Glutamatergic neuron (in vitro differentiated cells): ENCODE results near the gene SPEM3. TPM values are rescaled to one million over a fixed set of nuclear protein-coding genes. Genes with fewer than 3 reads are reported as not detected.

Experiments used
- DNase-seq: peaks from one replicate; pipeline ENCODE4 v3.0.0; 2022
- H3K27ac Mint-ChIP-seq: one replicate; pipeline ENCODE4 v1.8.0; 2020; ENCODE audit warnings: mild to moderate bottlenecking, mixed read lengths, inconsistent platforms; ENCODE audit not compliant: unreplicated experiment
- H3K27me3 Mint-ChIP-seq: one replicate; pipeline ENCODE4 v1.8.0; 2020; ENCODE audit warnings: mild to moderate bottlenecking, moderate library complexity, mixed read lengths, inconsistent platforms; ENCODE audit not compliant: unreplicated experiment
- H3K36me3 Mint-ChIP-seq: one replicate; pipeline ENCODE4 v1.8.0; 2020; ENCODE audit warnings: mild to moderate bottlenecking, mixed read lengths, inconsistent platforms; ENCODE audit not compliant: unreplicated experiment
- H3K4me1 Mint-ChIP-seq: one replicate; pipeline ENCODE4 v1.8.0; 2020; ENCODE audit warnings: mild to moderate bottlenecking, low read depth, mixed read lengths, inconsistent platforms; ENCODE audit not compliant: unreplicated experiment
- H3K4me3 Mint-ChIP-seq: one replicate; pipeline ENCODE4 v1.8.0; 2020; ENCODE audit warnings: mild to moderate bottlenecking, mixed read lengths, inconsistent platforms; ENCODE audit not compliant: unreplicated experiment
- H3K9me3 Mint-ChIP-seq: one replicate; pipeline ENCODE4 v1.8.0; 2020; ENCODE audit warnings: mild to moderate bottlenecking, moderate library complexity, mixed read lengths, inconsistent platforms; ENCODE audit not compliant: unreplicated experiment
- CTCF ChIP-seq: fragments of 200-600 bp; sonication (generic); IDR thresholded peaks from one replicate; pipeline ENCODE4 v1.5.0; 2021; ENCODE audit not compliant: partially characterized antibody, unreplicated experiment
- total RNA-seq: library from RNA; stranded (reverse); fragmentation: NEBNext Ultra II Directional; extraction: Animal tissue kit (Norgen Biotek cat#: 25700); gene quantifications from one replicate; pipeline ENCODE4 v1.2.1, GENCODE V29; 2021; ENCODE audit not compliant: unreplicated experiment

Gene SPEM3
- total RNA-seq, 1 donor from 2014 or later = not detected

- peaks cover 5% of the 10 kb centered on the region for H3K36me3 Mint-ChIP-seq
- peaks cover 11% of the 10 kb centered on the region for H3K9me3 Mint-ChIP-seq
- H3K4me1 Mint-ChIP-seq = peaks cover 19% of the 10 kb centered on the region
- peaks cover 16% of the 10 kb centered on the region for H3K27me3 Mint-ChIP-seq
- TF ChIP-seq CTCF = no peak
- H3K4me3 Mint-ChIP-seq = no peak overlapping the region
- DNase-seq = no peak
- peak overlapping the region; percentile 33 for H3K27ac Mint-ChIP-seq
These were observed 7.5 kb upstream of the SPEM3 start for GRCh38 chr17:7421186-7421585.

- H3K36me3 Mint-ChIP-seq = no peaks in the 10 kb centered on the region
- H3K27me3 Mint-ChIP-seq = peaks cover 15% of the 10 kb centered on the region
- no peak for DNase-seq
- no peak overlapping the region for H3K4me3 Mint-ChIP-seq
- H3K27ac Mint-ChIP-seq = no peak overlapping the region
- no peak for TF ChIP-seq CTCF
- peaks cover 6% of the 10 kb centered on the region for H3K9me3 Mint-ChIP-seq
- peaks cover 19% of the 10 kb centered on the region for H3K4me1 Mint-ChIP-seq
These were observed 5.0 kb upstream of the SPEM3 start for GRCh38 chr17:7423679-7424078.

DNA sequence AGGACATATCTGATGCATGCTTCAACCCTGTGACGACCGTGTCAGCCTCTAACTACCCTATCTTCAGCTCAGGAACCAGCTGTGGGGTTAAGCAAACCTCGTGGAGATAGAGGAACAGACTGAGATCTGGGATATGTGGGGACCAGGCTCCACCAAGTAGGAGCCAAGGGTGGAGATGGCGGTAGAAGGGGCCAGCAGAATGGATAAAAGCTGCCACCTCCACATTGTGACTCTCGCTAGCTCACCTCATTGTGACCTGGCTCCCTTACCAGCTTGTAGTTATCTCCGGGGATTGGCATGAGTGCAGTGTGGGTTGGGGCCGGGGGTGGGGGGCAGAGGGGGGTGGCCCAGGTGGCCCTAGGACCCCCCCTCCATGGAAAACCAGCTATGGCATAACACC, 3.3 kb upstream of the SPEM3 start, which contains the start of gene SPEM2:
Gene SPEM2 (plus strand): TSS at position 301 of the 400 bp plus-strand sequence. CDS start 73 bp downstream, at position 374.
- H3K36me3 Mint-ChIP-seq = no peaks in the 10 kb centered on the region
- H3K4me3 Mint-ChIP-seq = no peak within 1 kb of the TSS
- no peak within 1 kb of the TSS for H3K27ac Mint-ChIP-seq
- peaks cover 2% of the 10 kb centered on the region for H3K9me3 Mint-ChIP-seq
- H3K27me3 Mint-ChIP-seq = peaks cover 12% of the 10 kb centered on the region
- no peak for DNase-seq
- H3K4me1 Mint-ChIP-seq = peaks cover 6% of the 10 kb centered on the region
- no peak for TF ChIP-seq CTCF

GRCh38 chr17:7425756-7426155, 2.9 kb upstream of the SPEM3 start:
- no peak for TF ChIP-seq CTCF
- no peaks in the 10 kb centered on the region for H3K36me3 Mint-ChIP-seq
- peaks cover 5% of the 10 kb centered on the region for H3K4me1 Mint-ChIP-seq
- no peak overlapping the region for H3K27ac Mint-ChIP-seq
- no peak for DNase-seq
- H3K4me3 Mint-ChIP-seq = no peak overlapping the region
- H3K9me3 Mint-ChIP-seq = peaks cover 2% of the 10 kb centered on the region
- H3K27me3 Mint-ChIP-seq = peaks cover 13% of the 10 kb centered on the region

DNA sequence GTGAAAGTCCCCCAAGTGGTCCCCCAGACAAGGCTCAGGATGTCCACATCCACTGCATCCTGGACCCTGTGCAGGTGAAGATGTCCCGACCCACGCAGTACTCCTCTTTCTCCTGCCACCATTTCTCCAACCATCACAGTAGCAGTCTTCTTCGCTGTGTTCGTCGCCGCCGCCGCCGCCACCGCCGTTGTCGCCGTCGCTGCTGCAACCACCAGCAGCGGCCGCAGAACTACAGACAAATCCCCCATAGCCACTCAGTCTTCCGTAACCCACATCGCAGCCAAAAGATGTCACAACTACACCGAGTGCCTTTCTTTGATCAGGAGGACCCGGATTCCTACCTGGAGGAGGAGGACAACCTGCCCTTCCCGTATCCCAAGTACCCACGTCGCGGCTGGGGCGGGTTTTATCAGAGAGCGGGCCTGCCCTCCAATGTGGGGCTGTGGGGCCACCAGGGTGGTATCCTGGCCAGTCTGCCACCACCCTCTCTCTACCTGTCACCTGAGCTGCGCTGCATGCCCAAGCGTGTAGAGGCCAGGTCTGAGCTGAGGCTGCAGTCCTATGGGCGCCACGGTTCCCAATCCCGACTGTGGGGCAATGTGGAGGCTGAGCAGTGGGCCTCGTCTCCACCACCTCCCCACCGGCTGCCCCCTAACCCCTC, 2.3 kb upstream of the SPEM3 start:
- no peak overlapping the region for H3K4me3 Mint-ChIP-seq
- H3K9me3 Mint-ChIP-seq = peaks cover 3% of the 10 kb centered on the region
- no peaks in the 10 kb centered on the region for H3K36me3 Mint-ChIP-seq
- no peak for TF ChIP-seq CTCF
- DNase-seq = no peak
- H3K27ac Mint-ChIP-seq = no peak overlapping the region
- H3K27me3 Mint-ChIP-seq = peaks cover 13% of the 10 kb centered on the region
- peaks cover 2% of the 10 kb centered on the region for H3K4me1 Mint-ChIP-seq
